DND-41 (cell line): ENCODE results near the gene SIPA1L3.

ENCODE experiments used
- CTCF ChIP-seq: IDR thresholded peaks from 2 replicates; pipeline ENCODE4 v1.5.1; 2012; ENCODE audit warnings: borderline replicate concordance, low read length, moderate library complexity, mild to moderate bottlenecking; ENCODE audit not compliant: poor library complexity, severe bottlenecking; ENCODE audit errors: extremely low read depth
- EZH2 ChIP-seq: IDR thresholded peaks from 3 replicates; pipeline ENCODE4 v1.6.1; 2012; ENCODE audit warnings: borderline replicate concordance, low read depth, mild to moderate bottlenecking, moderate library complexity, low read length, inconsistent platforms; ENCODE audit not compliant: severe bottlenecking

GRCh38 chr19:37992761-37993160 lies 85.8 kb downstream of the SIPA1L3 start:
- no peak for TF ChIP-seq CTCF
- no peak for TF ChIP-seq EZH2
